Colonic mucosa (tissue), 4 donors: ENCODE results near the gene ARVCF. TPM values are rescaled to one million over a fixed set of nuclear protein-coding genes. Genes with fewer than 3 reads are reported as not detected.
A peak's percentile ranks its signal among the peaks of the same experiment; 100 is the strongest.

Source experiments
- DNase-seq: peaks from one replicate; pipeline ENCODE4 v3.0.0-alpha.2; 2020
- H3K27ac ChIP-seq: fragments of 200-600 bp; one replicate; pipeline ENCODE4 v1.8.0; 2021
- H3K27me3 ChIP-seq: fragments of 200-600 bp; one replicate; pipeline ENCODE4 v1.8.0; 2021
- H3K36me3 ChIP-seq: fragments of 200-600 bp; one replicate; pipeline ENCODE4 v1.8.0; 2021
- H3K4me1 ChIP-seq: fragments of 200-600 bp; one replicate; pipeline ENCODE4 v1.8.0; 2021; ENCODE audit warnings: mild to moderate bottlenecking
- H3K4me3 ChIP-seq: fragments of 200-600 bp; one replicate; pipeline ENCODE4 v1.8.0; 2021
- H3K9ac ChIP-seq, 2 donors: one replicate each; pipeline ENCODE4 v1.7.0; 2013; ENCODE audit warnings: control low read depth in 2 of 2, low read depth in 2 of 2, low read length in 2 of 2
- H3K9me3 ChIP-seq: fragments of 200-600 bp; one replicate; pipeline ENCODE4 v1.8.0; 2021
- CTCF ChIP-seq: fragments of 200-600 bp; IDR thresholded peaks from one replicate; pipeline ENCODE4 v1.8.0; 2022; ENCODE audit warnings: antibody characterized with exemption, mild to moderate bottlenecking
- intact Hi-C: fragments of 100-400 bp; cut with DNase I; formaldehyde crosslinking; loops from one replicate; pipeline ENCODE4 v1.14.1; 2022
- total RNA-seq, 2 donors: library from RNA; stranded (reverse); fragmentation: NEBNext Ultra II Directional in 1 of 2; extraction: Animal tissue kit (Norgen Biotek cat#: 25700) in 1 of 2; gene quantifications; one replicate each; pipeline ENCODE4 v1.2.1, GENCODE V29; 2021
- donor health status: healthy.
- donor health status: DM: no; HTN: no; CAD: no.
- donor health status: DM: no; HTN: no; CAD: no.

The ARVCF gene
- total RNA-seq, 2 donors from 2014 or later = 11.7 to 18.5 TPM

DNA sequence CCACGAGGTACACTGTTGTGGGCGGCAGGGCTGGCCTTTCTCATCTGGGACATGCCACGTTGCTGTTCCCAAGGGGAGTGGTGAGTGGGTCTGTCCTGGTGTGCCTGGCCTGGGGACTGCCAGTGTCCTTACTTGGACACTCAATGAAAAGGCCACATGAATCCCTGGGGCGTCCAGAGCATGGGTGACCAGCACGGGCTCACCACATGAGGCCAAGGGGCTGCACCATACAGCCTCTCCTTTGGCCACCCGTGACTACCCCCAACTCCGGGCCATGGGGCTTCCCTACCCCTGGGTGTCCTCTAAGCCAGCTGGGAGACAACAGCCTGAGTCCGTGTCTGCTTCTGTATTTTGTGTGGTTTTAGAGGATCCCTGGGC, 54.8 kb downstream of the ARVCF start:
- no peak overlapping the region for H3K4me3 ChIP-seq
- intact Hi-C loops = loop anchor here (10.0 kb wide), 1 partner anchor 153 kb away; the partner anchor contains the start of genes RANBP1 and TRMT2A
- H3K9ac ChIP-seq = no peak overlapping the region
- H3K9me3 ChIP-seq = no peaks in the 10 kb centered on the region
- DNase-seq = no peak
- H3K4me1 ChIP-seq = peaks cover 16% of the 10 kb centered on the region
- H3K27me3 ChIP-seq = no peaks in the 10 kb centered on the region
- no peaks in the 10 kb centered on the region for H3K36me3 ChIP-seq
- peak overlapping the region; percentile 83 for H3K27ac ChIP-seq
- TF ChIP-seq CTCF = no peak

DNA sequence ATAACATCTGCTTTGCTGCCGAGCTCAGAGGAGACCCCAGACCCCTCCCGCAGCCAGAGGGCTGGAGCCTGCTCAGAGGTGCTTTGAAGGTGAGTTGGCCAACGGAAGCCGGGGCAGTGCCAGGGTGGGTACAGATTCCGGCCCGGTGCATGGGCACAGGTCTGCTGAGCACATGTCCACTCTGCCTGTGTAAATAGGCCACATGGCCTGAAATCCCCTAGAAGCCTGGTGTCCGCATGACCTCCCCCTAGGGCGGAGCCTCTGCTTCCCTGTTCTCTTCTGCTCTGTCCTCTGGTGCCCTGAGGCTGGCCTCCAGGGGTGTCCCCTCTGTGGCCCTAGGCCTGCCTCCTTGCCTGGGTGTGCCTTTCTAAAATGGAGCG, 55.4 kb downstream of the ARVCF start:
- no peak for DNase-seq
- intact Hi-C loops = loop anchor here (10.0 kb wide), 1 partner anchor 154 kb away; the partner anchor contains the start of genes RANBP1 and TRMT2A
- no peaks in the 10 kb centered on the region for H3K9me3 ChIP-seq
- H3K36me3 ChIP-seq = no peaks in the 10 kb centered on the region
- no peak for TF ChIP-seq CTCF
- no peak overlapping the region for H3K4me3 ChIP-seq
- H3K4me1 ChIP-seq = peaks cover 16% of the 10 kb centered on the region
- no peak overlapping the region for H3K27ac ChIP-seq
- H3K27me3 ChIP-seq = no peaks in the 10 kb centered on the region
- H3K9ac ChIP-seq = no peak overlapping the region

- no peaks in the 10 kb centered on the region for H3K9me3 ChIP-seq
- TF ChIP-seq CTCF = no peak
- no peaks in the 10 kb centered on the region for H3K27me3 ChIP-seq
- no peak overlapping the region for H3K9ac ChIP-seq
- intact Hi-C loops = loop anchor here (10.0 kb wide), 1 partner anchor 154 kb away; the partner anchor contains the start of genes RANBP1 and TRMT2A
- no peak for DNase-seq
- H3K27ac ChIP-seq = no peak overlapping the region
- no peak overlapping the region for H3K4me3 ChIP-seq
- no peaks in the 10 kb centered on the region for H3K36me3 ChIP-seq
- H3K4me1 ChIP-seq = peaks cover 16% of the 10 kb centered on the region
Measured at GRCh38 chr22:19960491-19961200, 56.0 kb downstream of the ARVCF start.

DNA sequence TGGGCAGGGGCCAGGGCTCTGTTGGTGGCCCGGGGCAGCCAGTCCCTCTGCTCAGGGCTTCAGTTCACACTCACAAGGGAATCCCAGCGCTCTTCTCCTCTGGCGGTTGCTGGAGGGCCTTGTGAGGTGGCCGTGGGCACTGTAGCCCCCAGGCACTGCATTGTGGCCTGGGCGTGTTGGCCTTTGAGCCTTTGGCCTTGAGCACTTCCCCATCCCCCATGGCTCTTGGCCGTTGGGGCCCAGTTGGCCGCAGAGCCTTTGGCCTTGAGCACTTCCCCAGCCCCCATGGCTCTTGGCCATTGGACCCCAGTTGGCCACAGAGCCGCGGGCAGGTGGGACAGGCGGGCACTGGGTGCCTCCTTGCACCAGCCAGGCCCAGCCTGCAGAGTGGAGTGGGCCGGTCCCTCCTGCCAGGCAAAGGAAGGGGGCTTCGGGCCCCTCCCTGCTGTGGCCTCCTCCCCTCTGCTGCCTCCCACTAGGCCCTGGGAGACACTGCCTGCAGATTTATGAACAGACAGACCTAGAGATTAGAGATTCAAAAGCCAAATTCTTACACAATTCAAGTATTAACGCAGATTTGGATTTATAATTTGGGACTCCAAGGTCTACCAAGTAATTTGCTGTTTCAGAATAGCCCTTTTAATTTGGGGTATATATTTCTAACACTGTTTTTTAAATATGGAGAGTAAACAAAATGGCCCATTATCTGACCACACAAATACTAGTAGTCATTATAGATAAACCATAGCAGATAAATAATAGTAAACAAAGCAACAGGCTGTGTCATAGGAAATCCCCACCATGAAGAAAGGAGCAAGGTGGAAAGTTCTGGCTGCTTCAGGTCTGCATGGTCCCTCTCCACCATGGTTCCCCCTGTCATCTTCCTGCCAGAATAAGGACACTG, 56.8 kb downstream of the ARVCF start:
- H3K4me1 ChIP-seq = peaks cover 16% of the 10 kb centered on the region

More for the DNA sequence above, 56.8 kb downstream of the ARVCF start:
- Histone ChIP-seq H3K9me3 (no peaks in the 10 kb centered on the region), H3K36me3 (no peaks in the 10 kb centered on the region), H3K27ac (no peak overlapping the region), H3K4me3 (peak overlapping the region; percentile 24), H3K9ac (no peak overlapping the region), H3K27me3 (no peaks in the 10 kb centered on the region)
- intact Hi-C loops = loop anchor here (10.0 kb wide), 1 partner anchor 155 kb away; the partner anchor contains the start of genes RANBP1 and TRMT2A
- TF ChIP-seq CTCF = no peak
- DNase-seq = no peak
